Activated naive CD4-positive, alpha-beta T cell treated with anti-CD3 and anti-CD28 coated beads, Interleukin-2, amount 50 U/mL, for 24 hours (primary cell): ENCODE results near the gene RASGEF1C.
A peak's percentile ranks its signal among the peaks of the same experiment; 100 is the strongest.
"Not testable (repeated sequence)": the region's sequence is repeated elsewhere in the genome, so short reads cannot be mapped to it uniquely, and the experiment has no call there.

Experiments
- H3K27ac Mint-ChIP-seq: one replicate; pipeline ENCODE4 v1.8.0; 2021; ENCODE audit warnings: mild to moderate bottlenecking, mixed read lengths
- H3K27me3 Mint-ChIP-seq: one replicate; pipeline ENCODE4 v1.8.0; 2021; ENCODE audit warnings: mixed read lengths
- H3K36me3 Mint-ChIP-seq: one replicate; pipeline ENCODE4 v1.8.0; 2021; ENCODE audit warnings: mixed read lengths
- H3K4me1 Mint-ChIP-seq: one replicate; pipeline ENCODE4 v1.8.0; 2021; ENCODE audit warnings: mixed read lengths
- H3K4me3 Mint-ChIP-seq: one replicate; pipeline ENCODE4 v1.8.0; 2021; ENCODE audit warnings: mild to moderate bottlenecking, mixed read lengths
- H3K9me3 Mint-ChIP-seq: one replicate; pipeline ENCODE4 v1.8.0; 2021; ENCODE audit warnings: mixed read lengths

RASGEF1C gene

DNA sequence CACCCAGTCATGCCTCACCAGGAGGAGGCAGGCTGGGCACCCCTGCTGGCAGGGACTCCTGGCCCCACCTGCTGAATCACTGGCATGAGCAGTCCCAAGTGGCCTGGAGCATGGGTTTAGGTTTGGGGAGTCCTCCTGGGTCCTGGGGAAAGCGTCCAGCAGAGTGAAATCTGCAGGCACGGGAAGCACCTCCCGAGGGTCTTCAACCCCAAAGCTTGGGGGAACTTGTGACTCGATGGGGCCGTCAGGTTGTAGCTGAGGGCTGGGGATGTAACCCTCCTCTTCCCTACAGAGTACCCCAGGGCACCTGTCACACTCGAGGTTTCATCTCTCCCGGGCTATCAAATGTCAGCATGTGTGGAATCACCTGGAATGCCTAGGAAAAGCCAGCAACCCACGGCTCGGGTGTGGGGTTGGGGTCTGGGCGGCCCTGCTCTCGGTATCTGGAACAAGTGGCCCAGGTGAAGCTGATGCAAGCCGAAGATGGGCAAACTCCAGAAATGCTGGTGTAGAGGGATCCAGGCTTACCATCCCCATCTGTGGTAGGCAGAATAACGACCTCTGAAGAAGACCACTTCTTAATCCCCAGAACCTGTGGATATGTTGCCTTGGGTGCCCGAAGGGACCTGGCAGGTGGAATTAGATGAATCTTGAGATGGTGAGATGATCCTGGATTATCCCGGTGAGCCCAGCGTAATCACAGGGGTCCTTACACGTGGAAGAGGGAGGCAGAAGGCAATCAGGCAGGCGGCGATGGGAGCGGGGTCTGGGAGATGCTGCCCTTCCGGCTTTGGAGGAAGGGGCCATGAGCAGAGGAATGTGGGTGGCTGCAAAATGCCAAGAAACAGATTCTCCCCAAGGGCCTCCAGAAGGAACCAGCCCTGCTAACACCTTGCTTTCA is 6.1 kb upstream of the RASGEF1C start:
- Mint-ChIP-seq H3K4me3 (no peak overlapping the region), H3K36me3 (peaks cover 6% of the 10 kb centered on the region), H3K9me3 (peaks cover 10% of the 10 kb centered on the region), H3K27me3 (peaks cover 8% of the 10 kb centered on the region), H3K27ac (no peak overlapping the region), H3K4me1 (no peaks in the 10 kb centered on the region)

DNA sequence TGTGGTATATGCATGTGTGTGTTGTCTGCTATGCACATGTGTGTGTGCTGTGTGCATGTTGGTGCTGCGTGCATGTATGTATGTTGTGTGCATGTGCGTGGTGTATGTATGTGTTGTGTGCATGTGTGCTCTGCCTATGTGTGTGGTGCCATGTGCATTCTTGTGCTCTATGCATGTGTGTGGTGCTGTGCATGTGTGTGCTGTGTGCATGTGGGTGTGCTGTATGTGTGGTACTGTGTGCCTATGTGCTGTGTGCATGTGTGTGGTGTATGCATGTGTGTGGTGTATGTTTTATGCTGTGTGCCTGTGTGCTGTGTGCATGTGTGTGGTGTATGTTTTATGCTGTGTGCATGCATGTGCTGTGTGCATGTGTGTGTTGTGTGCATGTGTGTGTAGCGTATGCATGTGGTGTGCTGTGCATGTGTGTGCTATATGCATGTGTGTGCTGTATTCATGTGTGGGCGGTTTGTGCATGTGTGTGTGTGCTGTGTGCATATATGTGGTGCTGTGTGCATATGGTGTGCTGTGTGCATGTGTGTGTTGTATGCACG is 4.7 kb upstream of the RASGEF1C start:
- Mint-ChIP-seq H3K4me1 (no peaks in the 10 kb centered on the region), H3K27me3 (peaks cover 8% of the 10 kb centered on the region), H3K9me3 (no peaks in the 10 kb centered on the region), H3K27ac (no peak overlapping the region), H3K36me3 (no peaks in the 10 kb centered on the region), H3K4me3 (no peak overlapping the region)

DNA sequence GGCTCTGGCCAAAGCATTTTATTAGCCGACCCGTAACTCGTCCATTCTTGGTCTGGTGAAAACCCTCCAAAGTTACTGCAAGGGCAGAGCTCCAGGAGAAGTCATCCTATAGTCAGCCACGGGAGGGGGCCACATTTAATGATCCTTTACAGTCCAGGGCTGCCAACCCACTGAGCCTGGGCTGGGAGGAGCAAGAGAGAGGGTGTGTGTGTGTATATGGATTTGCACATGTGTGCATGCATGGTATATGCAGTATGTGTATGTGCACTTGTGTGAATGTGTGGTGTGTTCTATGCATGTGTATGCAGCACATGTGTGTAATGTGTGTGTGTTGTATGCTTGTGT is 4.2 kb upstream of the RASGEF1C start:
- no peaks in the 10 kb centered on the region for H3K9me3 Mint-ChIP-seq
- peaks cover 4% of the 10 kb centered on the region for H3K4me1 Mint-ChIP-seq
- no peak overlapping the region for H3K27ac Mint-ChIP-seq
- no peaks in the 10 kb centered on the region for H3K36me3 Mint-ChIP-seq
- peaks cover 11% of the 10 kb centered on the region for H3K27me3 Mint-ChIP-seq
- no peak overlapping the region for H3K4me3 Mint-ChIP-seq

DNA sequence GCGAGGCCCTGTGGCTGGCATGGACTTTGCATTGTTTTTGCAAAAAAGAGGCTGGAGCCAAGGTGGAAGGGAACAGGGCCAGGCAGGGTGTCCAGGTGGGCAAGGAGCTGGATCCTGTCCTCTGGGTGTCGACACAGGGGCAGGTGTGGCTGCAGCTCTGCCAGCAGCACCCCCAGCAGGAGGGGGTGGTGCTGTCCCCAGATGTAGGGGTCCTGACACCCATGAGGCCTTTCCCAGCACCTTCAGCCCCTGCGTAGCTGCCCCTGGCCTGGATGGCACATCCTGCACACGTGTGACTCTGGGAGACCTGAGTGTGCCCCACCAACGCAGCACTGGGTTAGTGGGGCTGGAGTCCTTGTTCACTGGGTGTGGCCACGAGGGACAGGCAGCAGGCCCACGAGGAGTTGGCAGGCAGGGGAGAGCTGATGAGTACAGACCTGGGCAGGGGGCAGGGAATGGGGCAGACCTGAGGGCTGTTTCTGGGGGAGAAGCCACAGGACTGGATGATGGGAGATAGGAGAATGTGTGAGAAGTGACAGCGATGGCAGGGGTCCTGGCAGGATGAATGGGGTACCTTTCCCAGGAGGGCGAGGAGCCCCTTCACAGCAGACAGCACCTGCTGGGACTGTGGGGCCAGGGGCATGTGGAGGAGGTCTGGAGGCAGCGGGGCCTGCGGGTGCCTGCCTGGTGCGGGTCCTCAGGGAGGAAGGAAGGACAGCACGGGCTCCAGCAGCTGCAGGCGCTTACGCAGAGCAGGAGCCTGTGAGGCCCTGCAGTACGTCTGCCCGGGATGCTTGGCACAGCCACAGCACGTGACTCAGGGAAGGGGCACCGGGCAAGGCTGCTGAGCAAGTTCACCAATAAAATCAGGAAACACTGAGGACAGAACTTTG is 3.6 kb upstream of the RASGEF1C start:
- Mint-ChIP-seq H3K9me3 (no peaks in the 10 kb centered on the region), H3K27me3 (peaks cover 17% of the 10 kb centered on the region), H3K36me3 (no peaks in the 10 kb centered on the region), H3K4me3 (no peak overlapping the region), H3K4me1 (peaks cover 7% of the 10 kb centered on the region), H3K27ac (no peak overlapping the region)

DNA sequence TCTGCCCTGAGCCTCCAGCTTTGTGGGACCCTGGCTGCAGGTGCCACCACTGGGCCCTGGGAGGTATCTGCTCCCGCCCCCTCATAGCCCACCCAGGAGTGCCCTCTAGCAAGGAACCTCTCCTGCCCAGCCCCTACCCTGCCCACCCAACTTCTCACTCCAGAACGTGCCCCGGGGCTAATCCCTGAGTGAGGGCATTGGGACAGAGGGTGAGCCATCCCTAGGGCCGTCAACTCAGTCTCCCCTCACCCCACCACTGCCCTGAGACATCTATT is 2.7 kb upstream of the RASGEF1C start:
- H3K27ac Mint-ChIP-seq, result no peak overlapping the region
- no peaks in the 10 kb centered on the region for H3K36me3 Mint-ChIP-seq
- H3K4me1 Mint-ChIP-seq, result peaks cover 7% of the 10 kb centered on the region
- peaks cover 21% of the 10 kb centered on the region for H3K27me3 Mint-ChIP-seq
- no peak overlapping the region for H3K4me3 Mint-ChIP-seq
- no peaks in the 10 kb centered on the region for H3K9me3 Mint-ChIP-seq

DNA sequence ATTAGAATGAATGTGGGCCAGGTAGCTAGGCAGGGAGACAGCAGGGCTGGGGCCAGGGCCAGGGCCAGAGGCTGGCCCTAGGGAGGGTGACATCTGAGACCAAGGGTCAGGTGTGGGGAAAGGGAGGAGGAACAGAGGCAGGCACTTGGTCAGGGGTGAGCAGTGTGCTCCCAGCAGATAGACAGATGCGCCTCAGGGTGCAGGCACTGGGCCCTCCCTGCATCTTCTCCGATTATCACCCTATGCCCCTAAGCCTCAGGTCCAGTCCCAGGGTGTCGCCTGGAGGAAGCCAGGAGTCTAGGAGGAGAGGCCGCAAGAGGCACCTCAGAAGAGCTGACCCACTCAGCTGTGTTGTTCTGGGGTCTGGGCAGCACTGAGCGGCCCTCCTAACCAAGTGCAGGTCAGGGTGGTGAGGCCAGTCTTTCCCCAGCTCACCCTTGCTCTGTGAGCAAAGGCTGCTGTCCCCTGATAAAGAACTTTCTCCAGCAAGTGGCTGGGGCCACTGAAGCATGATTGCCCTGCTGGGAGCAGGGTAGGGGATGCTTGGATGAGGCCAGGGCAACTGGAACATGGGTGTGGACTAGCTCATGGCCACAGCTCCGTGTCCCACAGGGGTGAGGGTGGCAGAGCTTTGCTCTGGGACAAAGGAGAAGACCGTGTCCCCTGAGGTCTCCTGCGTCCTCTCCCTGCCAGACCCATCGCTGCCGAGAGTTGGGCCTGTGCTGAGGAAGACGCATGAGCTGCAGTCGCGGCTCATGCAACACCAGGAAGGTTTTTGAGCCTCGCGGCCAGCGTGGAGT is 2.1 kb upstream of the RASGEF1C start:
- no peaks in the 10 kb centered on the region for H3K36me3 Mint-ChIP-seq
- no peak overlapping the region for H3K27ac Mint-ChIP-seq
- no peaks in the 10 kb centered on the region for H3K9me3 Mint-ChIP-seq
- no peak overlapping the region for H3K4me3 Mint-ChIP-seq
- H3K4me1 Mint-ChIP-seq, result peaks cover 7% of the 10 kb centered on the region
- H3K27me3 Mint-ChIP-seq, result peaks cover 22% of the 10 kb centered on the region

DNA sequence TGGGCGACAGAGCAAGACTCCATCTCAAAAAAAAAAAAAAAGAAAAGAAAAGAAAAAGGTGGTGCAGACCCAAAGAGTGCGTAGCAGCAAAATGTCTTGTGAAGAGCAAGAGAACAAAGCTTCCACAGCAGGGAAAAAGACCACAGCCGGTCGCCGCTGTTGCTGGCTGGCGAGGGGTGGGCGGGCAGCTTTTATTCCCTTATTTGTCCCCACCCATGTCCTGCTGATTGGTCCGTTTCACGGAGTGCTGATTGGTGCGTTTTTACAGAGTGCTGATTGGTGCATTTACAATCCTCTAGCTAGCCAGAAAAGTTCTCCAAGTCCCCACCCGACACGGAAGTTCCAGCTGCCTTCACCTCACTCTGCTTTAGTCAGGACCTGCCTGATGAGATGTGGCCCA is 1.1 kb upstream of the RASGEF1C start:
- H3K36me3 Mint-ChIP-seq, H3K27ac Mint-ChIP-seq, H3K4me1 Mint-ChIP-seq, H3K9me3 Mint-ChIP-seq: not testable (repeated sequence)
- peaks cover 24% of the 10 kb centered on the region for H3K27me3 Mint-ChIP-seq
- H3K4me3 Mint-ChIP-seq, result peak overlapping the region; percentile 27

DNA sequence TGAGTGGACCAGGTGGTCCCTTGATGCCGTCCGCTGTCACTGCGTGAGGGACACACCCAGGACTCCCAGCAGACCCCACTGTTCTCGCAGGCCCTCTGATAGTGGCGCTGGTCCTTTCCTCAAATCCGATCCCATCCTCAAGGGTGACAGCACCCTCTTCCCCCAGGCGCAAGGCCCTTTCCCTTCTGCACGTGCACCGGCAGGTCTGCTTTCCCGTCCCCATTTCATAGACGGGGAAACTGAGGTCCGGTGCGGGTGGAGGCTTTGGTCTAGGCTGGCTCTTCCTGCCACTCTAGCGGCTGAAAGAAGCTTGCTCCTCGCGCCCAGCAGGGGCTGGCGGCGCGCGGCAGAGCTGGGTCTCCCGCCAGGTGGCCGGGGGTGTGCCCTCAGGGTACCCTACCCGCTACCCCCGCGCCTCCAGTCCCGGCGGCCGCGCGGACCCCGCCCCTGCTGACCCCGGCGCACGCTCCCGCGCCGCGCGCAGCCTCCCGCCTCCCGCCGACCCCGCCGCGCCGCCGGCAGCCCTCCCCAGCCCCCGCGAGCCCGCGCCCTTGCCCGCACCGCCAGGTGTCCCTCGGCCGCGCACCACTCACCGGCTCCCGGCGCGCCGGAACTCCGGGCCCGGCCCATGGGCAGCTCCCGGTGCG is 453 bp downstream of the RASGEF1C start:
- H3K27ac Mint-ChIP-seq, result no peak overlapping the region
- peaks cover 7% of the 10 kb centered on the region for H3K4me1 Mint-ChIP-seq
- H3K27me3 Mint-ChIP-seq, result peaks cover 24% of the 10 kb centered on the region
- H3K4me3 Mint-ChIP-seq, result peak overlapping the region; percentile 62
- H3K36me3 Mint-ChIP-seq, result no peaks in the 10 kb centered on the region
- H3K9me3 Mint-ChIP-seq, result no peaks in the 10 kb centered on the region

DNA sequence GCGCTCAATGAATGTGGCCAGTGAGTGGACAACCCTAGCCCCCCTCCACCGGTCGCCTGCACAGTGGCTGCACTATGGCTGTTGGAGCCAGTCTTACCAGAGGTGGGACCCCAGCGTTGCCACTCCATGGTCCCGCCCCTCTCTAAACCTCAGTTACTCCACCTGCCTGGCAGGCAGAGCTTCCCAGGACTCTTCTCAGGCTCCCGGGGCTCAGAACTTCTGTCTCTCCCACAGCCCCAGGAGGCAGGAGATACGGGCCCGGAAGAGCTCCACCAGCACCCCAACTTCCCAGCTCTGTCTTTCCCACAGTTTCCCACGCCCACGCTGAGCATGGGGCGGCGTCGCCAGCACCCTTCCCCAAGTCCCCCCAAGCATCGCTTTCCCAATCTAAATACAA is 975 bp downstream of the RASGEF1C start:
- no peaks in the 10 kb centered on the region for H3K9me3 Mint-ChIP-seq
- no peaks in the 10 kb centered on the region for H3K36me3 Mint-ChIP-seq
- peaks cover 24% of the 10 kb centered on the region for H3K27me3 Mint-ChIP-seq
- H3K4me3 Mint-ChIP-seq, result peak overlapping the region; percentile 62
- H3K27ac Mint-ChIP-seq, result no peak overlapping the region
- H3K4me1 Mint-ChIP-seq, result peaks cover 7% of the 10 kb centered on the region

DNA sequence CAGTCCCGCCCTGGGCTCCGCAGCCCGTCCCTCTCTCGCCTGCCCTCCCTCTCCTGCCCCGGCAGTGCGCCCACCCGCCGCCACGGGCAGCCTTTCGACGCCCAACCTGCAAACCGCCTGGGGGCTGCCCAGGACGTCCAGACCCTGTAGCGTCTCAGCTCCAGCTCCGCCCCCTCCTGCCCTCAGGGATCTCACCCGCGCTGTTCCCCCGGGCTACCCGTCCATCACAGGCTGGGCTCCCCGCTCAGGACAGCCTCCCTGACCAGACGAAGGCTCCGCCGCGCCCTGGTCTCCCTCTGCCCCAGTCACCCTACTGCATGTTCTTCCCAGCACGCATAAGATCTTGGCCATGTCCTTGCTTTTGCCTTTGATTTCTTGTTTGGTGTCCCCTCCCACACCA is 1.4 kb downstream of the RASGEF1C start:
- Mint-ChIP-seq H3K27me3 (peaks cover 24% of the 10 kb centered on the region), H3K4me3 (no peak overlapping the region), H3K36me3 (no peaks in the 10 kb centered on the region), H3K9me3 (no peaks in the 10 kb centered on the region), H3K4me1 (peaks cover 7% of the 10 kb centered on the region), H3K27ac (no peak overlapping the region)

DNA sequence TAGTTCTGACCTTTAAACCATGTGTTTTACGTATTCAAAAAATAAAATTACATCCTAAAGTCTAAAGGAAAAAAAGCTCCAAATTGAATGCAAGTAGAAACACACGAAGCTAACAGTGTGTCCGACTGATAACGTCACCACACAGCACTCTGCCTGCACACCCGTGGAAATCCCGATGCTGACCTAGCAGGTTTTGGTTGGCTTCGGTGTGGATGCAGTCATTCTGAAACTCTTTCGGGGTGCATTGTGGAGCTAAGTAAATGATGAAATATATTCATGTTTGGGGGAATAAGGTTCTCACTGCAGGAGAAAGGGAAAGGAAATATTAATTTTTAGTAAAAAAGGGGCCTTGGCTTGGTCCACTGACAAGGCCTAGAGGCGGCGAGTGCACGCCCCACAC is 2.0 kb downstream of the RASGEF1C start:
- Mint-ChIP-seq H3K4me3 (no peak overlapping the region), H3K36me3 (no peaks in the 10 kb centered on the region), H3K27me3 (peaks cover 22% of the 10 kb centered on the region), H3K27ac (no peak overlapping the region), H3K9me3 (no peaks in the 10 kb centered on the region), H3K4me1 (peaks cover 7% of the 10 kb centered on the region)

DNA sequence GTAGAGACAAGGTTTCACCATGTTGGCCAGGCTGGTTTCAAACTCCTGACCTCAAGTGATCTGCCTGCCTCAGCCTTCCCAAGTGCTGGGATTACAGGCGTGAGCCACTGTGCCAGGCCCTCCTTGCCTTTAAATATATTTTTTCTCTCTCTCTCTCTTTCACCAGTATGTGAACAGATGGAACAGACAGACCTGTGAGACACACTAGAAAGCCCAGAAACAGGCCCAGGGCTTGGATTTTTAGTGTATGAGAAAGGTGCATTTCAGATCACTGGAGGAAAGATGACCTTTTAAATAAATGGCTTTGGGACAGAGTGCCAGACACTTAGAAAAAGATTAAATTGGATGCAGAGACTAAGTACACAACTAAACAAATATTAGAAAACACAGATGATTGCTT is 3.1 kb downstream of the RASGEF1C start:
- no peak overlapping the region for H3K27ac Mint-ChIP-seq
- no peak overlapping the region for H3K4me3 Mint-ChIP-seq
- H3K4me1 Mint-ChIP-seq, result peaks cover 7% of the 10 kb centered on the region
- H3K36me3 Mint-ChIP-seq, result no peaks in the 10 kb centered on the region
- peaks cover 23% of the 10 kb centered on the region for H3K27me3 Mint-ChIP-seq
- no peaks in the 10 kb centered on the region for H3K9me3 Mint-ChIP-seq

DNA sequence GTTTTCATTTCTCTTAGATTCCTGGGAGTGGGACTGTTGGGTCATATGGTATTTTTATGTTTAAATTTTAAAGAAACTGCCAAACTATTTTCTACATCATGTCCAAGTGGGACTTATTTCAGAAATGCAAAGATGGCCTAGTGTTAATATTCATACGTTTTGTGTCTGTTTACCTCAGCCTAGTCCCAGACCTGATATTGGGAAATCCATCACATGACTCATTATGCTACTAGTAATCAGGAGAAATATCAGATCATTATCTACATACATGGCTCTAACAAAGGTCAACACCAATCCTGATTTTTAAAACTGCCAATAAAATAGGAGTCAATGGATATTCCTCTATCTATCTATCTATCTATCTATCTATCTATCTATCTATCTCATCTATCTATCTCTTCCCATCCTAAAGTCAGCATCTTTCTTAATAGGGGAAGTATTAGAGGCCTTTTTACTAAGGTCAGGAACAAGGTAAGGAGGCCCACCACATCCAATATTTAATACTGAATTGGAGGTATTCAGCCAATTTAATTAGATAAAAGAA is 4.7 kb downstream of the RASGEF1C start:
- H3K4me1 Mint-ChIP-seq, result peaks cover 7% of the 10 kb centered on the region
- no peak overlapping the region for H3K27ac Mint-ChIP-seq
- H3K9me3 Mint-ChIP-seq, result no peaks in the 10 kb centered on the region
- peaks cover 18% of the 10 kb centered on the region for H3K27me3 Mint-ChIP-seq
- no peaks in the 10 kb centered on the region for H3K36me3 Mint-ChIP-seq
- no peak overlapping the region for H3K4me3 Mint-ChIP-seq

DNA sequence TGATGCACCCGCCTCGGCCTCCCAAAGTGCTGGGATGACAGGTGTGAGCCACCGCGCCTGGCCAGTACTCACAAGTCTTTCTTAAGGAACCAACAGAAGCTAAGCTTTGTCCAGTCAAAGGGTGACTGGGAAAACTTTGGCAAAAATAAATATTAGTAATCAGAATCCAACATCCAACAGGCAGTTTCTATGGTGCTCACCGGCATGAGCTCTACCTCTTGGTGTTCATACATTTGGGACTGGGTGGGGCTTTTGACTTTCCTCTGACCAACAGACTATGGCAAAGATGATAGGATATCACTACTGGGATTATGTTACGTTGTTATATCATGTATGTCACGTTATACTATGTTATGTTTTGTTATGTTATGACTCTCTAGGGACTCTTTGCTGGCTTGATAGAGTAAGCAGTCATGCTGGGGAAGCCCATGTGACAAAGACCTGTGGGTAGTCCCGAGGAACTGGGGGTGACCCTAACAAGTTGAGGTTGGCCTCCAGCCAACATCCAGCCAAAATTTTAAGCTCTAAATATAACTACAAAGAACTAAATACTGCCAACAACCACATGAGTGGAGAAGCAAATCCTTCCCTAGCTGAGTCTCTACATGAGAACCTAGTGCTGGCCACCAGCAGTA is 6.0 kb downstream of the RASGEF1C start:
- Mint-ChIP-seq H3K9me3 (no peaks in the 10 kb centered on the region), H3K27me3 (peaks cover 16% of the 10 kb centered on the region), H3K4me3 (no peak overlapping the region), H3K4me1 (peaks cover 1% of the 10 kb centered on the region), H3K36me3 (no peaks in the 10 kb centered on the region), H3K27ac (no peak overlapping the region)
